Stimulated activated naive CD8-positive, alpha-beta T cell treated with anti-CD3 and anti-CD28 coated beads, Interleukin-15, Interleukin-2, amounts not matched to agents 100 U/mL and 50 U/mL, for 24 hours (primary cell): ENCODE results near the gene GLCE.
"Not testable (repeated sequence)": the region's sequence is repeated elsewhere in the genome, so short reads cannot be mapped to it uniquely, and the experiment has no call there.

Experiments used
- ATAC-seq: fragments of 150-1000 bp; cut with Tn5 transposase; one replicate; pipeline ENCODE4 v1.10.0; 2021
- DNase-seq: peaks from one replicate; pipeline ENCODE4 v3.0.0; 2021

The GLCE gene

GRCh38 chr15:69138963-69139362 lies 21.5 kb upstream of the GLCE start:
- ATAC-seq (no peak), DNase-seq (no peak)

- no peak for DNase-seq
- ATAC-seq, result no peak
These were observed 20.1 kb upstream of the GLCE start for GRCh38 chr15:69140306-69140705.

GRCh38 chr15:69141286-69141701 lies 19.1 kb upstream of the GLCE start:
- DNase-seq (no peak), ATAC-seq (no peak)

GRCh38 chr15:69141833-69142232 lies 18.6 kb upstream of the GLCE start:
- ATAC-seq, result no peak

GRCh38 chr15:69143756-69144436 lies 16.5 kb upstream of the GLCE start:
- no peak for DNase-seq
- no peak for ATAC-seq

More at GRCh38 chr15:69141833-69142232, 18.6 kb upstream of the GLCE start:
- DNase-seq, result no peak

- ATAC-seq (no peak), DNase-seq (no peak)
These were observed 15.9 kb upstream of the GLCE start for GRCh38 chr15:69144530-69144929.

GRCh38 chr15:69145149-69145693 lies 15.2 kb upstream of the GLCE start:
- DNase-seq (no peak), ATAC-seq (no peak)

- no peak for DNase-seq
- ATAC-seq, result no peak
These were observed 14.5 kb upstream of the GLCE start for GRCh38 chr15:69145694-69146492.

- DNase-seq (no peak), ATAC-seq (no peak)
These were observed 13.6 kb upstream of the GLCE start for GRCh38 chr15:69146724-69147435.

GRCh38 chr15:69148465-69148864 lies 12.0 kb upstream of the GLCE start:
- DNase-seq (no peak), ATAC-seq (no peak)

GRCh38 chr15:69149163-69149562 lies 11.3 kb upstream of the GLCE start:
- DNase-seq (no peak), ATAC-seq (no peak)

- DNase-seq, result no peak
- no peak for ATAC-seq
These were observed 10.6 kb upstream of the GLCE start for GRCh38 chr15:69149803-69150202.

- no peak for DNase-seq
- no peak for ATAC-seq
These were observed 10.1 kb upstream of the GLCE start for GRCh38 chr15:69150336-69150735.

- no peak for ATAC-seq
- no peak for DNase-seq
These were observed 9.6 kb upstream of the GLCE start for GRCh38 chr15:69150841-69151240.

GRCh38 chr15:69153046-69153445 lies 7.4 kb upstream of the GLCE start:
- DNase-seq (no peak), ATAC-seq (no peak)

- not testable (repeated sequence) for DNase-seq, ATAC-seq
These were observed 6.8 kb upstream of the GLCE start for GRCh38 chr15:69153587-69153986.

- no peak for DNase-seq
- ATAC-seq, result no peak
These were observed 6.4 kb upstream of the GLCE start for GRCh38 chr15:69154078-69154477.

GRCh38 chr15:69154684-69155083 lies 5.8 kb upstream of the GLCE start:
- DNase-seq, result no peak
- no peak for ATAC-seq

- DNase-seq (no peak), ATAC-seq (no peak)
These were observed 3.6 kb upstream of the GLCE start for GRCh38 chr15:69156736-69157381.

- DNase-seq, result no peak
- no peak for ATAC-seq
These were observed 2.1 kb upstream of the GLCE start for GRCh38 chr15:69158201-69158842.

GRCh38 chr15:69158843-69159240 lies 1.6 kb upstream of the GLCE start:
- ATAC-seq (no peak), DNase-seq (no peak)

- no peak for ATAC-seq
- no peak for DNase-seq
These were observed 662 bp upstream of the GLCE start for GRCh38 chr15:69159805-69160140.
